Measurements from ENCODE around the gene TANC1. TPM values are rescaled to one million over a fixed set of nuclear protein-coding genes. Genes with fewer than 3 reads are reported as not detected.

Gene TANC1
- total RNA-seq, 5 donors from 2014 or later (not counting 1 experiment from before 2014, with no cell fraction given): 0.26 to 0.61 (median 0.50) TPM

DNA sequence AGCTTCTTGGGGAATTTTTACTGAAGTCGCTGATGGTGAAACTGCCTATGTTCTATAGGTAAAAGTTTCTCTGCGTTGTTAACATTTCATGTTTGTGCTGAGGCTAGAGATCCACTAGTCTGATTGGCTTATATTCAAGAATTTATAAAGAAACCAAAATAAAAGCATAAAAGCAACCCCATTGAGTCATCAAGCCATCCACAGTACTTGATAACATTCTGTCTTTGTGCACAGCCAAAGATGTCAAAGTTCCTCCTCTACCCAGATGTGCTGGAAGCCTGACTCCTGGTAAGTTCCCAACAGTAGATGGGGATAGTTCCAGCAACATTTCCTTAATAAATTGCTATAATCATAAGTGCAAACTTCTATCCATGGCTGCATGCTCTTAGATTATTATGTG, 107.8 kb downstream of the TANC1 start:
- no peak overlapping the region for H3K4me3 Mint-ChIP-seq
- Histone ChIP-seq H3K4me1 (ENCODE audit: control insufficient read depth in 1 of 2, extremely low read depth in 1 of 2, insufficient read depth in 2 of 2, low read length in 2 of 2) (no peaks in the 10 kb centered on the region), H3K36me3 (ENCODE audit: control insufficient read depth in 2 of 2, extremely low read depth in 1 of 2, insufficient read depth in 1 of 2, low read length in 1 of 2) (no peaks in the 10 kb centered on the region), H3K27ac (ENCODE audit: low read length) (no peak overlapping the region), H3K27me3 (replicated peaks in 1 of 2; ENCODE audit: control insufficient read depth in 2 of 2, extremely low read depth in 1 of 2, insufficient read depth in 2 of 2, low read length in 1 of 2) (no peaks in the 10 kb centered on the region), H3K4me3 (ENCODE audit: control insufficient read depth in 1 of 2, extremely low read depth in 1 of 2, low read length in 1 of 2) (no peak overlapping the region), H3K9me3 (no peaks in the 10 kb centered on the region)
- H3K27ac Mint-ChIP-seq: no peak overlapping the region
- H3K9me3 Mint-ChIP-seq: no peaks in the 10 kb centered on the region
- H3K4me1 Mint-ChIP-seq: no peaks in the 10 kb centered on the region
- no peak for DNase-seq
- peaks cover 3% of the 10 kb centered on the region for H3K36me3 Mint-ChIP-seq
- POLR2A ChIA-PET: no interaction called here
- ATAC-seq (replicated peaks in 1 of 4): no peak
- CTCF ChIA-PET: no interaction called here
- WGBS (ENCODE audit: insufficient coverage): no CpG with 5 or more reads among the region's 2 CpGs
- peaks cover 0 to 4% of the 10 kb centered on the region in 2 donors for H3K27me3 Mint-ChIP-seq

DNA sequence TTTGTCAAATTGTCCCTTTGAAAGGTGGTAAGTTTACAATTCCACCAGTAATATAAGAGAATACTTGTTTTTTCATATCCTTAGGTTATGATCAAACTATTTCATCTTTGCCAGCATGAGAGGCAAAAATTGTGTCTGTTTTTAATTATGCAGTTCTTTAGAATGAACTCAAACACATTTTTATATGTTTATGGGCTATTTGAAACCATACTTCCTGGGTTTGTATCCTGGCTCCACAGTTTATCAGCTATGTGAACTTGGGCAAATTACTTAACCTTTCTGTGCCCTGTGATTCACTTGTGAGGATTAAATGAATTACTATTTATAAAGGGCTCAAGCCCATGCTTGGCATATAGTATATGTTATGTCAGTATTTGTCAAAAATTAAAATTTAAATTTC, 109.4 kb downstream of the TANC1 start:
- no peaks in the 10 kb centered on the region for H3K9me3 Mint-ChIP-seq

DNA sequence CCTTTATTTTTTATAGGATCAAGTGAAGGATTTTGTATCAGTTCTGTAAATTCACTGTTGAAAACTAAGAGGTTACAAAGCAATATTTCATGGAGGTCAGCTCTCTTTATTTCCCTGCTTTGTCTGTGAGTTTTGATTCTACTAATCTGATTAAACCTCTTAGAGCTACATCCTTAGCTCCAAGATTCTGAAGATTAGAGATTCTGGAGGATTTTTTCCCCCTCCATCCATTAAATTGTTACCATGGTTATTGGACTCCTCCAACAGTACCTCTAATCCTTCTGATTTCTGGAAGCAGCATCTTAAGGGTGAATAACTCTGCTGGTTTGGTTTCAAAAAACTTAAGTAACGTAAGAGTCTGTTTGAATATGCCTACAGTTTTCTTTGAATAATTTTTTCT, 110.0 kb downstream of the TANC1 start:
- H3K4me3 Mint-ChIP-seq: no peak overlapping the region
- Histone ChIP-seq H3K27ac (ENCODE audit: low read length) (no peak overlapping the region), H3K9me3 (no peaks in the 10 kb centered on the region), H3K4me3 (ENCODE audit: control insufficient read depth in 1 of 2, extremely low read depth in 1 of 2, low read length in 1 of 2) (no peak overlapping the region), H3K4me1 (ENCODE audit: control insufficient read depth in 1 of 2, extremely low read depth in 1 of 2, insufficient read depth in 2 of 2, low read length in 2 of 2) (no peaks in the 10 kb centered on the region), H3K27me3 (replicated peaks in 1 of 2; ENCODE audit: control insufficient read depth in 2 of 2, extremely low read depth in 1 of 2, insufficient read depth in 2 of 2, low read length in 1 of 2) (peaks cover 0 to 6% of the 10 kb centered on the region in 2 experiments), H3K36me3 (ENCODE audit: control insufficient read depth in 2 of 2, extremely low read depth in 1 of 2, insufficient read depth in 1 of 2, low read length in 1 of 2) (no peaks in the 10 kb centered on the region)
- ATAC-seq (replicated peaks in 1 of 4) (no peak), DNase-seq (no peak)
- H3K27ac Mint-ChIP-seq: no peak overlapping the region
- CTCF ChIA-PET: interaction anchor here in 1 of 2 donors (0.6 to 1.4 kb wide), 4 partner anchors 38 to 111 kb away, joined by 3 to 5 read pairs (median 3); no protein-coding TSS in a partner anchor
- POLR2A ChIA-PET: no interaction called here
- no peaks in the 10 kb centered on the region for H3K4me1 Mint-ChIP-seq
- H3K9me3 Mint-ChIP-seq: no peaks in the 10 kb centered on the region
- H3K27me3 Mint-ChIP-seq: peaks cover 0 to 8% of the 10 kb centered on the region in 2 donors
- WGBS (ENCODE audit: insufficient coverage): no CpG with 5 or more reads among the region's 1 CpG
- H3K36me3 Mint-ChIP-seq: peaks cover 3% of the 10 kb centered on the region

More for the DNA sequence above, 109.4 kb downstream of the TANC1 start:
- Histone ChIP-seq H3K4me1 (ENCODE audit: control insufficient read depth in 1 of 2, extremely low read depth in 1 of 2, insufficient read depth in 2 of 2, low read length in 2 of 2) (no peaks in the 10 kb centered on the region), H3K4me3 (ENCODE audit: control insufficient read depth in 1 of 2, extremely low read depth in 1 of 2, low read length in 1 of 2) (no peak overlapping the region), H3K36me3 (ENCODE audit: control insufficient read depth in 2 of 2, extremely low read depth in 1 of 2, insufficient read depth in 1 of 2, low read length in 1 of 2) (no peaks in the 10 kb centered on the region), H3K27ac (ENCODE audit: low read length) (no peak overlapping the region), H3K9me3 (no peaks in the 10 kb centered on the region), H3K27me3 (replicated peaks in 1 of 2; ENCODE audit: control insufficient read depth in 2 of 2, extremely low read depth in 1 of 2, insufficient read depth in 2 of 2, low read length in 1 of 2) (peaks cover 0 to 6% of the 10 kb centered on the region in 2 experiments)
- Mint-ChIP-seq H3K4me1 (no peaks in the 10 kb centered on the region), H3K27ac (no peak overlapping the region), H3K4me3 (no peak overlapping the region), H3K36me3 (peaks cover 3% of the 10 kb centered on the region), H3K27me3 (peaks cover 0 to 7% of the 10 kb centered on the region in 2 donors)
- no peak for ATAC-seq (replicated peaks in 1 of 4)
- no peak for DNase-seq
- POLR2A ChIA-PET: interaction anchor here in 1 of 2 donors (0.6 kb wide), 1 partner anchor 600 kb away, joined by 3 read pairs; no protein-coding TSS in a partner anchor
- CTCF ChIA-PET: interaction anchor here in 1 of 2 donors (0.9 to 1.4 kb wide), 3 partner anchors 38 to 41 kb away, joined by 3 to 5 read pairs (median 3); no protein-coding TSS in a partner anchor

DNA sequence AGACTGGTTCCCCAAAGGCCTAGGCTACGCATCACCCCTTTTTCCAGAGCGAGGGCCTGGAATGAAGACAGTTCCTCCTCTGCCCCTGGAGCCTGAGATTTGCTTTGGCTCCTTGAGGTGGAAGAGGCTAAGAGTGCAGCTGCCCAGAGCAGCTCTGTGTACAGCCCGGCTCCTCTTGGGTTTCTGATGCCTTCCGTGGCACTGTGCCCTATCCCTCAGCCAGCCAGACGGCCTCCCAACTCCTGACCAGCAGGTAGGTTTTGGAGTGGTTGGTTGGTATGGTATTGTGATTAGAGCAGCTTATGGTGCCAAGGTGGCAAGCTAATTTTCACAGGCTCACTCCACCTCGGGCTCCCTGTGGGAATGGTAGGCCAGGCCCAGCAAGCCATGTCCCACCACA, 112.2 kb downstream of the TANC1 start:
- no peaks in the 10 kb centered on the region for H3K4me1 ChIP-seq (ENCODE audit: control insufficient read depth in 1 of 2, extremely low read depth in 1 of 2, insufficient read depth in 2 of 2, low read length in 2 of 2)
- H3K4me3 ChIP-seq (ENCODE audit: control insufficient read depth in 1 of 2, extremely low read depth in 1 of 2, low read length in 1 of 2): no peak overlapping the region
- H3K27me3 ChIP-seq (replicated peaks in 1 of 2; ENCODE audit: control insufficient read depth in 2 of 2, extremely low read depth in 1 of 2, insufficient read depth in 2 of 2, low read length in 1 of 2): peaks cover 0 to 6% of the 10 kb centered on the region in 2 experiments
- ATAC-seq (replicated peaks in 1 of 4) (no peak), DNase-seq (no peak)
- Mint-ChIP-seq H3K27ac (no peak overlapping the region), H3K9me3 (no peaks in the 10 kb centered on the region), H3K36me3 (peaks cover 3% of the 10 kb centered on the region), H3K27me3 (peaks cover 0 to 8% of the 10 kb centered on the region in 2 donors), H3K4me1 (no peaks in the 10 kb centered on the region), H3K4me3 (no peak overlapping the region)
- H3K27ac ChIP-seq (ENCODE audit: low read length): no peak overlapping the region
- ChIA-PET POLR2A (no interaction called here), CTCF (no interaction called here)
- 87% methylated on average over 3 of the region's 6 CpGs for WGBS (ENCODE audit: insufficient coverage)
- no peaks in the 10 kb centered on the region for H3K36me3 ChIP-seq (ENCODE audit: control insufficient read depth in 2 of 2, extremely low read depth in 1 of 2, insufficient read depth in 1 of 2, low read length in 1 of 2)
- no peaks in the 10 kb centered on the region for H3K9me3 ChIP-seq

DNA sequence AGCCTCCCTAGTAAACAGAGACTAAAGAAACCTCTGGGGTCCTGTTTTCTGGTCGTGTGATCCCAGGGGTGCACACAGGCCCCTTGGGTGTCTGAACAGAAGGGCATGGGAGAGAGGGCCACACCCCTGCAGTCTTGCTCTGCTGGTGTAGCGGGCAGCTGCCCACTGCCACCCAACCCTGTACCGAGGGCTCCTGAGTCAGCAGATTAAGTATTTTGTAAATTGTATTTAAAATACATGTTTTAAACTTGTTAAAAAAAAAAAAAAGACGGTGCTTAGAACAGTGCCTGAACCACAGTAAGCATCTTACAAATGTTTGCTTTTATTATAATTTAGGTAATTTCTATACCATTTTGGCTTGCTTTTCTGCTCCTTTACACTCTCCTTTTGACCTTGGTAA, 113.7 kb downstream of the TANC1 start:
- ChIA-PET POLR2A (no interaction called here), CTCF (interaction anchor here in 1 of 2 donors (0.7 kb wide), 1 partner anchor 162 kb away, joined by 3 read pairs; no protein-coding TSS in a partner anchor)
- Mint-ChIP-seq H3K4me1 (peaks cover 0 to 13% (median 11%) of the 10 kb centered on the region in 3 donors), H3K27me3 (peaks cover 0 to 8% of the 10 kb centered on the region in 2 donors), H3K9me3 (no peaks in the 10 kb centered on the region), H3K4me3 (no peak overlapping the region), H3K27ac (no peak overlapping the region), H3K36me3 (peaks cover 3% of the 10 kb centered on the region)
- ATAC-seq (replicated peaks in 1 of 4) (no peak), DNase-seq (no peak)
- Histone ChIP-seq H3K4me1 (ENCODE audit: control insufficient read depth in 1 of 2, extremely low read depth in 1 of 2, insufficient read depth in 2 of 2, low read length in 2 of 2) (peaks cover 0 to 2% of the 10 kb centered on the region in 2 experiments), H3K4me3 (ENCODE audit: control insufficient read depth in 1 of 2, extremely low read depth in 1 of 2, low read length in 1 of 2) (no peak overlapping the region), H3K27ac (ENCODE audit: low read length) (no peak overlapping the region), H3K36me3 (ENCODE audit: control insufficient read depth in 2 of 2, extremely low read depth in 1 of 2, insufficient read depth in 1 of 2, low read length in 1 of 2) (no peaks in the 10 kb centered on the region), H3K9me3 (no peaks in the 10 kb centered on the region), H3K27me3 (replicated peaks in 1 of 2; ENCODE audit: control insufficient read depth in 2 of 2, extremely low read depth in 1 of 2, insufficient read depth in 2 of 2, low read length in 1 of 2) (peaks cover 0 to 6% of the 10 kb centered on the region in 2 experiments)
- WGBS (ENCODE audit: insufficient coverage): 57% methylated on average over 1 of the region's 4 CpGs

DNA sequence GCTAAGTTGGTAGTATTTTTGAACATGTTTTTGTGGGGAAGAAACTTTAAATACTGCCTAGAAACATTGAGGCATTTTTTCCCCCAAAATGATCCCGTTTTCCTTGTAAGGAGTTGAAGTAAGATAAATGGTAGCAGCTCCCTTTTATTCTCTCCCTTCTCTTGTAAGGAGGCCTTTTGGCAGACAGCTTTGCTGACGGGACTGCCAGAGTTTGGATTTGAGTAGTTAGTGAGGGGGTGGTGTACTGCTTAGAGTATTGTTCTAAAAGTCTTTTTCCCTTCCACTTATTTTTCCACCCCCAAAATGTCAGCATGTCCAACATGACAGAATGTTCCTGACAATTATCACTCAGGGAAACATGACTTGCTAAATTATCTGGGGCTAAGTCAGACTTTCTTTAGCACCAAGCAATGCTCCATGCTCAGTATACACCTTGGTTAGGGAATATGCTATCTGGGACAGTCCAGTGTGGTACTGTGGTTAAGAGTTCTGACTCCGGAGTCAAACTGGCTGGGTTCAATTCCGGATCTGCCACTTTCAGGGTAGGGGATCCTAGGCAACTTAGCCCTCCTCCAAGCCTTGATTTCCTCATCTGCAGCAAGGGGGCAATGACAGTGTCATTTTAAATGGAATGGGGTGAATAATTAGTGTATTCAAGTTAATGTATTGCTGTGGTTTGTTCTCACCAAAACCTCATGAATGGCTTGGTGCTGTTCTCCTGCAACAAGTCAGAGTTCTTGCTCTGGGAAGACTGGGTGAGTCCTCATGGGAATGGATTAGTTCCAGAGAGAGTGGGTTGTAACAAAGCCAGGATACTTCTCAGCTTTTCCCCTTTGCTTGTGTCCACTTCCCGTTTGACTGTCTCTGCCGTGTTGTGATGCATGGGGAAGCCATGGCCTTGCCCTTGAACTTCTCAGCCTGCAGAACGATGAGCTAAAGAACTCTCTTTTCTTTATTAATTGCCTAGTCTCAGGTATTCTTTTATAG, 116.2 kb downstream of the TANC1 start:
- Histone ChIP-seq H3K36me3 (ENCODE audit: control insufficient read depth in 2 of 2, extremely low read depth in 1 of 2, insufficient read depth in 1 of 2, low read length in 1 of 2) (no peaks in the 10 kb centered on the region), H3K27ac (ENCODE audit: low read length) (no peak overlapping the region), H3K4me1 (ENCODE audit: control insufficient read depth in 1 of 2, extremely low read depth in 1 of 2, insufficient read depth in 2 of 2, low read length in 2 of 2) (peaks cover 5 to 7% of the 10 kb centered on the region in 2 experiments), H3K27me3 (replicated peaks in 1 of 2; ENCODE audit: control insufficient read depth in 2 of 2, extremely low read depth in 1 of 2, insufficient read depth in 2 of 2, low read length in 1 of 2) (peaks cover 0 to 6% of the 10 kb centered on the region in 2 experiments), H3K4me3 (ENCODE audit: control insufficient read depth in 1 of 2, extremely low read depth in 1 of 2, low read length in 1 of 2) (no peak overlapping the region), H3K9me3 (no peaks in the 10 kb centered on the region)
- POLR2A ChIA-PET: interaction anchor here (0.6 to 0.7 kb wide), 2 partner anchors 14 to 204 kb away, joined by 3 read pairs; no protein-coding TSS in a partner anchor
- DNase-seq: no peak
- no peak for ATAC-seq (replicated peaks in 1 of 4)
- Mint-ChIP-seq H3K36me3 (peaks cover 3% of the 10 kb centered on the region), H3K9me3 (no peaks in the 10 kb centered on the region), H3K4me3 (no peak overlapping the region), H3K27ac (no peak overlapping the region), H3K4me1 (peaks cover 4 to 29% (median 21%) of the 10 kb centered on the region in 3 donors), H3K27me3 (peaks cover 0 to 8% of the 10 kb centered on the region in 2 donors)
- CTCF ChIA-PET: no interaction called here
- 80% methylated on average over 1 of the region's 7 CpGs for WGBS (ENCODE audit: insufficient coverage)

All from T-cell (primary cell).